ENCODE measurements around the gene NHLH2.

Gene NHLH2

GRCh38 chr1:115838431-115839028, 2.4 kb downstream of the NHLH2 start:
- DNase-seq: peak in 2 of 4 experiments; percentile 26 to 37

DNA sequence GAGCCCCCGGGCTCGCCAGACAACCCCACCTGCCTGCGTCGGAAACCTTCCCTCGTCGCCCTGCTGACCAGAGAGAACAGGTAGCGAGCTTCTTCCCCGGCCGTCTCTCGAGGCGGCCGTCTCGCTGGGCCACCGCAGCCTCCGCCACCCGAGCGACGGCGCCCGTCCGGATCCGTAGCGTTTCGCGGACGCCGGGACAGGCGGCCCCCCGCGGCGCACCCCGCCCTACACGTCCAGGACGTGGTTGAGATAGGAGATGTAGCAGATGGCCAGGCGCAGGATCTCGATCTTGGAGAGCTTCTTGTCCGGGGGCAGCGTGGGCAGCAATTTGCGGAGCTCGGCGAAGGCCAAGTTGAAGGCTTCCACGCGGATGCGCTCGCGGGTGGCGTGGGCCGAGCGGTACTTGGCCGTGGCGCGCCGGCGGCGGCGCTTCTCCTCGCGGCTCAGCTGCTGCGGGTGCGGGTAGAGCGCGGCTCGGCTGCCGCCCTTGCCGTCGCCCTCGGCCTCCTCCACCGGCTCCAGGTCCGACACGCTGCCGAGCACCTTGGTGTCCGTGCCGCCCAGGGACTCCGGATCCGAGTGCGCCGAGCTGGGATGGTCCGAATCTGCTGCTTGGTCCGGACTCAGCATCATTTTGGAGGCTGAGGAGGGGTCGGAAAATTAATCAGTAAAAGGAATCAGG, 3.0 kb downstream of the NHLH2 start:
- peak; percentile 7 to 47 (median 23) for DNase-seq

- no peak for DNase-seq
Measured at GRCh38 chr1:115837341-115837739, 3.6 kb downstream of the NHLH2 start.

DNA sequence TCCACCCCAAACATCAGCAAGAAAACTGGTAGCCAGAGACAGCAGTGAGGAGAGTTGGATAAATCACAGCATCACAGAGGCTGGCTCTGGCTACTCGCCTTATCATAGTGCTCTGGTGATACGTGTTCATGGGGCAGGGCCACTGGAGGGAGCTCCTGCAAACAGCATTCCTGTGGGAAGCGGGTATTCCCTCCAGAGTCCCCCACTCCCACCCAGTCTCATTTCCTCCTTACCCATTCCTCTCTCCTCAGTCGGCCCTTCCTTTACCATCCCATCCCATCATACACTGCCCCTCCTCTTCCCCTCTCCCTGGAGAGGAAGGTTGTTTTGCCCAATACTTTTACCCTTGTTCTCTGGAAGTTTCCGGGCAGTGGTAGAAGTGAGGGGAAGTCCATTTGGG, 7.1 kb downstream of the NHLH2 start:
- no peak for DNase-seq

GRCh38 chr1:115832651-115833050, 8.3 kb downstream of the NHLH2 start:
- peak; percentile 8 to 52 (median 24) for DNase-seq

GRCh38 chr1:115830963-115831362, 10.0 kb downstream of the NHLH2 start:
- DNase-seq: no peak

- peak in 2 of 4 experiments; percentile 37 for DNase-seq
Measured at GRCh38 chr1:115829947-115830346, 11.0 kb downstream of the NHLH2 start.

- peak; percentile 86 to 98 (median 94) for DNase-seq
Measured at GRCh38 chr1:115829023-115829674, 11.8 kb downstream of the NHLH2 start.

DNA sequence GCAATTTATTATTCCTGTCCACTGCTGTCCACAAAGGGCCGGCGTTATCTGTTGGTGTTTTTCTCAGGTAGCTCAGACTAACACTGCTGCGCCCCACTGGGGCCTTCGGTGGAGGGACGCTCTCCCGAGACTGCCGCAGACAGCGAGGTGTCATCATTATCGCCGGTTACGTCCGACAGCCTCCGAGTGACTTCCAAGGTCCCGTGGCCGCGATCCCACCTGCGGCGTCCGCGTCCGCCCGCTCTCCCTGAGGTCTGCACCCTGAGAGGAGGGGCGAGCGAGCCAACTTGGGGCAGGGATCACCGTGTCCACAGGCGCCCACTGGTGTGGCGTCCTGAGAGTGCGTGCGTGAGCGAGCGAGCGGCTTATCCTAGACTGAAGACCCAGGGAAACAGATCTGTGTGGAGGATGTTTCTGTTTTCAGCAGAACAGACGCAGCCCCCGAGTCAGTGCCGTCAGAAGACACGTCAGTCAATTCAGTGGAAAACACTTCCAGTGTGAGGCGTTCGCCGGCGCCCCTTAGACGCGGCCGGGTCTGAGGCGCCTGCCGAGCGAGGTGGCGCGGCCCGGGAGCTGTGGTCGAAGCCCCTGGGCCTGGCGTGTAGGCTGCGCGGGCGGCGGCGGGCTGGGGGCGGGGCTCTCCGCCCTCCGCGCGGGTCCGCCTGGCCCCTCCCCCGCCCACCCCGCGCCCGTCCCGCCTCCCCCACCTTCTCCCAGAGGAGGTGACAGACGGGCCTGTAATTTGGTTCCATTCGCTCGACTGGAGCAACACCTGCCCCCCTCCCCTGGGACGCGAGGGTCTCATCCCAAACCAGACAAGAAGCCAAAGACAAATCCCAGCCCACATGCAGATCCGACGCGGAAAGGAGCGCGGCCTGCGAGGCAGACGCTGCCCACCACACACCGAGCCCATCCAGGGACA, 12.6 kb downstream of the NHLH2 start:
- DNase-seq: peak; percentile 56 to 85 (median 76)

- peak; percentile 32 to 68 (median 58) for DNase-seq
Measured at GRCh38 chr1:115827452-115828044, 13.4 kb downstream of the NHLH2 start.

GRCh38 chr1:115826628-115827027, 14.3 kb downstream of the NHLH2 start:
- DNase-seq: no peak

GRCh38 chr1:115822117-115822516, 18.8 kb downstream of the NHLH2 start:
- no peak for DNase-seq

DNA sequence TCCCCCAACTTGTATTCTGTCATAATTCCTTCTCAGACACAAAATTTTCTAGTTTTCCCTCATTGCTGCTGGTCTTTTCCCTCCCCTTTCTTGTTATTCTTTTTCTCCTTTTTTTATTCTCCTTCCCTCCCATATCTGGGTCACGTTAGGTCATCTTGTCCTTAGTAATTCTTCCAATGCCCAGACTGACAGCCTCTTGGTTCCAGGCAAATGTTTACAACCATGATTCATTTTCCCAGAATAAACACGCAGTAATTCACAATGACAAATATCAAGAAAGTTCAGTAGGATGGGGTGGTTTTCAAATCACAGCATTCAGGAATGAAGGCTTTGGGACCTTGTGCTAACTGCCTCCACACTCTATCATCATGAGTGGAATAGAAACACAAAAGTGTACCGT, 25.2 kb downstream of the NHLH2 start:
- no peak for DNase-seq

DNA sequence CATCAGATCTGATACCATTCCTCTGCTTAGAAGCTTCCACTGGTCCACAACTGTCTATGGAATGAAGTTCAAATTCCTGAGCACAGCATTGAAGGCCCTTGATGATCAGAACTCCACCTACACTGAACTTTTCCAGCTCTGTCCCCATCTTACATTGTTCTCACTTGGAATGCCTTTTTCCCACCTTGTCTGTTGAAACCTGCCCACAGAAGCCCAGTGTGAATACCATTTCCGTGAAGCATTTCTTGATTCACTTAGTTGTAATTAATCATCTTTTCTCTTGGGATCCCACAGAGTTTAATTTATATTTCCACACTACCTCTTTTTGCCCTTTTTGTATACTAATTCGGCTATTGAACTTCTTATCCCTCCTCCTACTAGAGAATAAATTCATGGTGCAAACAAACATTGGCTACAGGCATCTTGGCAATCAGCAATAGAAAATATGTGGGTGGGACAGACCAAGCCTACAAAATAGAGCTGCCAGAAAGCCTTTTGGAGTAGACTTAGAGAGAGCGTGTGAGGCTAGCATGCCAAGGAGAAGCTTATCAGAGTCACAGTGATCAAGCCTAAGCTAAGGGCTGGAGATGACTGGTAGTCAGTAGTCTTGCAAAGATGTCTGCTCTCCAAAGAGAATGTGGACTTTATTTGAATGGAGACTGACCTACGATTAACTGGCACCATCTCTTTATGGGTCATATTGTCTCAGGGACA, 26.1 kb downstream of the NHLH2 start:
- DNase-seq: no peak

DNA sequence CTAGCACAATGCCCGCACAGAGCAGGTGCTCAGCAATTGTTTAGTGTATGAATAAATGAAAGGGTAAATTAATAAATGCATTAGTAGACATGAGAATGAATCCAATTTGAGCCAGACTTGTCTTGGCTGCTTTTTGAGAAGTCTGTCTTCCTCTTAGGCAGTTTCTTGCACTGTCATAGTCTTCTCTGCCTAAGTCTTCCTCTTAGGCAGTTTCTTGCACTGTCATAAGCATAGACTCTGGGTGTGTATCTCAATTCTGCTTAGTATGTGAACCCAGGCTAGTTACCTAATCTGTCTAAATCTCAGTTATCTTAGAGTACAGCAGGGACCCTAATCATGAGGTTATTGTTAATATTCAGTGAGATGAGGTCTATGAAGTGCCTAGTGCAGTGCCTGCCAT, 27.2 kb downstream of the NHLH2 start:
- peak; percentile 44 to 82 (median 58) for DNase-seq

DNA sequence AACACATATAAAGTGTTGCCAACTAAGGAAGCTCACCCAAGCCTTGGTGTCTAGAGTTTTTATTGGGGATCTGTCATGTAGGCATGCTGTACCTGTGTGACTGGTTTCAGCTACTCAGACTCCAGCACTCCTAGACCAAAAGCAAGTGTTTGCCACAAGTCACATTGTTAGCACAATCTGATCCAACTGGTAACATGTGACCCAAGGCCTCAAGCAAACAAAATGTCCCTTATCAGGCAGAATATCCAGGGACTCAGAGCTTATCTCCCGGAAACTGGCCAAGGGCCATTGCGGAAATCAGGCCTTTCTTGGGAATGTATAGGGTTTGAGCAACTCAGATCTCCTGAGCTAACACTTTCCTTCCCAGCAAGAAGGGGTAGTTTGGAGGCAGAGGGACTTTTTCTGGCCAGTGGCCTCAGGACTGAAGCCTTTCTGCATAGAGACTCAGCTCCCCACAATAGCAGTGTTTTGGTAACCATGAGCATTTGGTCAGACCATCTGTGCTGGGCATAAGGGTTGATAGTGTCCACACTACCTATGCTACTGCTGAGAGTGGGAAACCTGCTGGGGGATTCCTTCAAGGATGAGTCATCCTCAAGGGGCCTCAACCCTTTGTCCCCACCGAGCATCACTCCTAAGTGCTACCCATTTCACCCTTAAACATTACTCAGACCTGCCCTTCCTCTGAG, 29.6 kb downstream of the NHLH2 start:
- DNase-seq: no peak

- DNase-seq: no peak
Measured at GRCh38 chr1:115810609-115811008, 30.3 kb downstream of the NHLH2 start.

- DNase-seq: no peak
Measured at GRCh38 chr1:115809847-115810246, 31.1 kb downstream of the NHLH2 start.

DNA sequence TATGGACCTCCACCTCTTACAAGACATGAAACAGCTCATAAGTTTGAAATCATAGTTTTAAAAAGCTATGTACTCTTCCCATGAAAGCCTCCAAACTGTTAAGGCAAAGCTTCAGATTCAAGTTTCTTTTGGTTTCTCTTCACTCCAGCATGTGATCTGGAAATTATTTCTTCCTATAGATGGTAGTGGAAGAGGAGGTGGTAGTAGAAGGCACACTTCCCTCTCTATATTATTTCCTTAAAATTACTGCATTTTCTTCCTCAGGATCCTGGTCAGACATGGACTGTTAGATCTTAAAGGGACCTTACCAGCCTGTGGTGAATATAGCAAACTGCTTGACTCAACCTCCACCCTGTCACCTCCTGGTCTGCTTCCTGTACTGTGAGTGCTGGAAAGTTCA, 31.9 kb downstream of the NHLH2 start:
- DNase-seq: peak; percentile 5 to 60 (median 31)

DNA sequence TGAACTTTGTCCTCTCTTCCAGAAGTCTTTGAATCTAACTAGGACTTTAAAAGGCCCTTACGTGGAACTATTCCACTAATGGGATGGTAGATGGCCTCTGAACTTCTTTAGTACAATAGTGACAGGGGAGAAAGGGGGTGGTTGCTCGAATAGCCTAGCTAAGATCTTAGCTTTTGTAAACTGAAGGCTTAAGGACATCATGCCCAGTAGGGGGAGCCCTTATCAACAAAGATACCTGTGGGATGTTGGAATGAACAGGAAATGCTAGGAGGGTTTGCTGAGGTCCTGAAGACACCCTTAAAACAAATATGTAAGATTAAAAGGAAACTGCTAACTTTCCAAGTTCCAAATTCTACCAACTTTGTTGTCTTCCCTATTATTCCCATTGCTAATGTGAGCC, 33.2 kb downstream of the NHLH2 start:
- DNase-seq: peak; percentile 82 to 93 (median 85)

DNA sequence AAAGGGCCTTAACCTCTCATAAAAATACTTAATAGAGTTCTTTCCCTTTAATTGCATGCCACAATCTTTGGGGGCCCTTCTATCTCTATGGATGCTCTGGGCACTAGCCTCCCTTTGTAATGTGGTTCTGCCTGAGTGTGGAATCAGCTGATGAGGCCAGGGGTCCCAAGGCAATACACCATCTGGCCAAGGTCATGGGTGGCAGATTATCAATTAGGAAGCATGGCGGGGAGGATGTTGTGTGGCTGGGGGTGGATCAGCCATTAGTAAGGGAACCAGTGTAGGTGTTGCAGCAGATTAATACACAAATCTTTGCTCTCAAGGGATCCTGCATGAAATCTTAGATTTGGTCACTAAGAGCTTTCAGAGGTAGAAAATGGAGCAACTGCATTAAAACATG, 35.3 kb downstream of the NHLH2 start:
- DNase-seq: no peak

Data from suppressor macrophage (primary cell).